Inflammatory macrophage treated with lipopolysaccharide for 4 hours (primary cell): ENCODE results near the gene ZNF674.
"Not testable (repeated sequence)": the region's sequence is repeated elsewhere in the genome, so short reads cannot be mapped to it uniquely, and the experiment has no call there.

ENCODE experiments used
- DNase-seq: peaks from one replicate; pipeline ENCODE4 v3.0.0-alpha.2; 2020

ZNF674 gene

GRCh38 chrX:46567388-46567787 is 22.2 kb upstream of the ZNF674 start:
- DNase-seq = no peak

DNA sequence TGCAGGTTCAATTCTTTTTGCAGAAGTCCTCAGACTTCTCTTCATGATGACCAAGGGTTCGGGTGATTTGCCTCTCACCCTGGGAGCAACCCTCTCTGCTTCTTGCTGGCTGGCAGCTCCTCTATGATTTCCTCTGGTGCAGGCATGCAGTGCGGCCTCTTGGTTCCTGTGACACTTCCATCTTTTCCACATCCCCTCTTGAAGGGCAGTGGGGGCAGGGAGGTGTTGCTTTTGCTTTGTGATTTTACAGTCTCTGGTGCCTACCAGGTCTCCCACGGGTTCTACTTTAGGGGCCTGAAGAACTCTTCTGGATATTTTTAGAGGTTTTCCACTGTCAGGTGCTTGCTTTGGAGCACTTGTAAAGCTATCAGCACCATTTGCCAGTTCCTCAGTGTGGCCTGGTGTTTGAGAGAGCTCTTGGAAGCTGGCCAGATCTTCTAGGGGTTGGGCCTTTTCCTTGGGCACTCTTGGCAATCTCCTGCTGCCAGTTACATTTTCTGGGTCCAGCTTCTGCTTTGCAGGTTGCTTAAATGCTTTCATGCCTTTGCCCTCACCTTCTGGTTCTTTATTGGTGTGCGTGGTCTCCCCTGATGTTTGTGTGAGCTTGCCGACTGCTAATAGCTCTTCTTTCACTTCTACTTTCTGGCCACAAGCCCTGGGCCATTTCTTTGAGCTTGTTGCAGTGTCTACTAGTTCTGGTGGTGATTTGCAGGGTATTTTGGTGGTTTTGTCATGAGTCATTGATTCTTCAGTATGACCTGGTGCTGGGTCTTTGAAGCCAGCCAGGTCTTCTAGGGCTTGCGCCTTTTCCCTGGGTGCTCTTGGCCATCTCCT is 16.8 kb upstream of the ZNF674 start:
- DNase-seq = peak; percentile 46

- no peak for DNase-seq
Measured at GRCh38 chrX:46559062-46559461, 13.8 kb upstream of the ZNF674 start.

- DNase-seq = peak; percentile 60
Measured at GRCh38 chrX:46554942-46555341, 9.7 kb upstream of the ZNF674 start.

DNA sequence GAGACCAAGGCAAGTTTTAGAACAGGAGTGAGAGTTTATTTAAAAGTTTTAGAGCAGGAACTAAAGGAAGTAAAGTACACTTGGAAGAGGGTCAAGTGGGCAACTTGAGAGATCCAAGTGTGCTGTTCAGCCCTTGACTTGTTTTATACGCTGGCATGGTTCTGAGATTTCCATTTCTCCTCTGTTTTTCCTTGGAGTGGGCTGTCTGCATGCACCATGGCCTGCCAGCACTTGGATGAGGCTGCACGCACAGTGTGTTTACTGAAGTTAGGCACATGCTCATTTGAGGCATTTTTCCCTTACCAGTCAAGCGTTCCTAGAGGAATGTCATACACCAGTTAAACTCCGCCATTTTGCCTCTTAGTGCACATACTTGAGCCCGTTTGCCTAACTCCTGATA is 8.7 kb upstream of the ZNF674 start:
- DNase-seq = no peak

DNA sequence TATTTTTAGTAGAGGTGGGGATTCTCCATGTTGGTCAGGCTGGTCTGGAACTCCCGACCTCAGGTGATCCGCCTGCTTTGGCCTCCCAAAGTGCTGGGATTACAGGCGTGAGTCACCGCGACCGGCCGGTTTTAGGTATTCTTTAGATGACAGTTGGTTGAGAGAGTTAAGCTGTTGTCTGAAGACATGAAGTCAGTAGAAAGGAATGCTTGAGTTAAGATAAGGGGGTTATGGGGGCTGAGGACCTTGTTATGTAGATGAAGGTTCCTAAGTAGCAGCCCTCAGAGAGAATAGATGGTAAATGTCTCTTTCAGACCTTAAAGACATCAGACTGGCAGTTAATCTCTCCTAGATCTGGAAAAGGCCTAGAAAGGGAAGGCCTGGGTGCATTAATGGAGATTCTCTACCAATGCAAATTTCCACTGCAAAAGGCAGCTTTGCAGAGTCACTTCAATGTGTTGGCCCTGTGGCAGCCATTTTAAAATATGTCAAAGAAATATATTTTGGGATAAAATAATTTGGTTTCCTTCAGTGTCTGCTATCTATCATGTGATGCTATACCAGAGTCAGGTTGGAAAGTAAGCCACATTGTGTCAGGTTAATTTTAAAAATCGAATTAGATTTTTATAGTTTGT is 6.4 kb upstream of the ZNF674 start:
- DNase-seq = no peak

- DNase-seq = no peak
Measured at GRCh38 chrX:46549914-46550313, 4.7 kb upstream of the ZNF674 start.

- no peak for DNase-seq
Measured at GRCh38 chrX:46547857-46548256, 2.6 kb upstream of the ZNF674 start.

GRCh38 chrX:46544527-46544926 is 694 bp downstream of the ZNF674 start:
- not testable (repeated sequence) for DNase-seq

GRCh38 chrX:46543441-46543840 is 1.8 kb downstream of the ZNF674 start:
- DNase-seq = no peak

- no peak for DNase-seq
Measured at GRCh38 chrX:46531442-46531841, 13.8 kb downstream of the ZNF674 start.

DNA sequence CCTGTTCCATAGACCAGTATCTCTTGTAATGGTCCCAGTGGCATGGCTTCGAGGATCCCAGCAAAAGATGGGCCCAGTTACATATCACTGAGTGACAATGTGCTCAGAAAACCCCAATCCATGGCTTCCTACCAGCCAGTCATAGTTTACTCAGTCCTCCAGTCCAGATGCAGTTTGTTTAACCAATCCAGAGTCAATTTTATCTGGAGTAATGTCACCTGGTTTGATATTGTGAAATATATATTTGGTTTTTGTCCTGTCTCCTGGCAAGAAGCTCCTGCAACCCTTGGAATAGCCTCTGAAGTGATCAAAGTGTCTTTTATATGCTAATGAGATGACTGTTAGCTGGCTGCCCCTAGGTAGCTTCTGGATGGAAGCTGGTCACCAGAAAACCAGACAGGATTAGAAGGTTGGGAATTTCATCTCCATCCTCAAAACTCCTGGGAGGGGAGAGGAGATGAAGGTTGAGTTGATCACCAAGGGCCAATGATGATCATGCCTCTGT is 14.8 kb downstream of the ZNF674 start:
- DNase-seq = not testable (repeated sequence)

GRCh38 chrX:46529740-46530403 is 15.3 kb downstream of the ZNF674 start:
- DNase-seq = not testable (repeated sequence)

DNA sequence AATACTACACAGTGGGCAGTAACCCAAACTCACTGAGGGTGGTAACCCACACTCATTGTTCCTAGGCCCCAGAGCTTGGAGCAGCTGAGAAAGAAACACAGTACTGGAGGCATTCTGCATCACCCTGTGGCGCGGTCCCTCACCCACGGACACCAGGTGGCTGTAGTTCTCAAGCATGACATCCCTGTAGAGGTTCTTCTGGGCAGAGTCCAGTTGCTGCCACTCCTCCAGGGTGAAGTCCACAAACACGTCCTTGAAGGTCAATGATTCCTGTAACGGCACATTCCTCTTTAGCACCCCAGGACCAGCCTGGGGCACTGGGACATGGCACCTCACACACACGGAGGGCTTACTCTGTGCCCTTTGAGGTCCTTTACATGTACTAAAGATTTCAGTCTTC is 16.6 kb downstream of the ZNF674 start:
- DNase-seq = not testable (repeated sequence)

GRCh38 chrX:46506076-46506475 is 39.1 kb downstream of the ZNF674 start:
- DNase-seq = no peak

DNA sequence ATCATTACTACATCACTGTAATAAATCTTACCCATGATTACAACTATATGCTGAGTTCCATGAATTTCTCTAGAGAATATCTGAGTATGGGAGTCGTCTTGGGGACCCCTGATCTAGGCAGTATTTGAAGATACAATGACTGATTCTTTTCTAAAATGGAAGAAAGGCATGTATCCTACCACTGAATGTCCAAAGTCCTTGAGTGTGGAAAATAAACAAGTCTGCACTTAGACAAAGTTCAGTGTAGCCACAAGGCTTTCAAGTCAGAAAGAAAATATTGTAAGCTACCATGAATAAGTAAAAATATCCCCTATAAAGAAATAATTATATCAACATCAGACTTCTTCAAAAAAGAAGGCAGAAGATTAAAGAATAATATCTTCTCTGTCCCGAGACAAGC is 42.4 kb downstream of the ZNF674 start:
- DNase-seq = no peak

DNA sequence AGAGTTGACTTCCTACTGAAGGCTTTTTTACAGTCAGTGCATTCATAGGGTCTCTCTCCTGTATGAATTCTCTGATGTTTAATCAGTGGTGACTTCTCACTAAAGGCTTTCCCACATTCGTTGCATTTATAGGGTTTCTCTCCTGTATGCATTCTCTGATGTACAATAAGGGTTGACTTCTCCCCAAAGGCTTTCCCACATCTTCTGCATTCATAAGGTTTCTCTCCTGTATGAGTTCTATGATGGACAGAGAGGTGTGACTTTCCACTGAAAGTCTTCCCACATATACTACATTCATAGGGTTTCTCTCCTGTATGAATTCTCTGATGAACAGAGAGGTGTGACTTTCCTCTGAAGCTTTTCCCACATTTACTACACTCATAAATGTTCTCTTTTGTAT is 45.2 kb downstream of the ZNF674 start:
- DNase-seq = no peak

GRCh38 chrX:46488712-46489111 is 56.5 kb downstream of the ZNF674 start:
- DNase-seq = no peak

DNA sequence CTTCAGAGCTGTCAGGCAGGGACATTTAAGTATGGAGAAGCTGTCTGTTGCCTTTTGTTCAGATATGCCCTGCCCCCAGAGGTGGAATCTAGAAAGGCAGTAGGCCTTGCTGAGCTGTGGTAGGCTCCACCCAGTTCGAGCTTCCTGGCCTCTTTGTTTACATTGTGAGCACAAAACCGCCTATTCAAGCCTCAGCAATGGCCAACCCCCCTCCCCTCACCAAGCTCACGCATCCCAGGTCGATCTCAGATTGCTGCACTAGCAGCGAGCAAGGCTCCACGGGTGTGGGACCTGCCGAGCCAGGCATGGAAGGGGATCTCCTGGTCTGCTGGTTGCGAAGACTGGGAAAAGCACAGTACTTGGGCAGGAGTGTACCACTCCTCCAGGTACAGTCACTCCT is 59.3 kb downstream of the ZNF674 start:
- no peak for DNase-seq

- not testable (repeated sequence) for DNase-seq
Measured at GRCh38 chrX:46478634-46479033, 66.6 kb downstream of the ZNF674 start.

DNA sequence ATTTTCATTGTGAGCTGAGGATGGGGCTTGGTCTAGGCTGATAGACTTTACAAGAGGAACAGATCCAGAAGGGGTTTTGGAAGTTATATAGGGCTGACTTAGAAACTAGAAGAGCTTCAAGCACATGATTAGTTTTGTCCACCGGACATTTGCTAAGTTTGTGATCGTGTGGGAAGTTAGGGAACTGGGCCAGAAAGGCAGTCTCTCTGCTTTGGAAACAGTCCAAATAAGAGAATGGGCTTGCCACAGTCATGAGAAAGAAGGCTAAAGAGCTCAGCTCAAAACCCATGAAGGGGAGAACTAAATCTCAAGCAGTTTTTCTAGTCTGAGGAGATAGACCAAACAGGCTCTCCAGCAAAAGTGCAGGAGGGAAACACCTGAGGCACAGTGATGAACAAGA is 67.8 kb downstream of the ZNF674 start:
- peak; percentile 12 for DNase-seq

DNA sequence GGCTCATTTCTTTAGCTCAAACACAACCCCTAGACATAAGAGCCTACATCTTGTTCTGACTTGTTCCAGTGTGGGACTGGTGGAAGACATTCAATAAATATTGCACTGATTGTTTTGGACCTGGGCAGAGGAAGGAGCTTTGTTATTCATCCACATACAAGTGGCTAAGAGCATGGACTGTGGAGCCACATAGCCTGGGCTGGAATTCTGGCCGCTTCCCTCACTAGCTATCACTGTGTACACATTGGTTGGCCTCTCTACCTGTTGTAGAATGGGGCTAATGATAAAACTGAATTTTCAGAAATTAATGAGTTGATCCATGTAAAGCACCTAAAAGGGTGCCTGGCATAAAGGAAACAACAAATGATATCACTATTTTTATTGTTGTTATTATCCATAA is 80.0 kb downstream of the ZNF674 start:
- no peak for DNase-seq

DNA sequence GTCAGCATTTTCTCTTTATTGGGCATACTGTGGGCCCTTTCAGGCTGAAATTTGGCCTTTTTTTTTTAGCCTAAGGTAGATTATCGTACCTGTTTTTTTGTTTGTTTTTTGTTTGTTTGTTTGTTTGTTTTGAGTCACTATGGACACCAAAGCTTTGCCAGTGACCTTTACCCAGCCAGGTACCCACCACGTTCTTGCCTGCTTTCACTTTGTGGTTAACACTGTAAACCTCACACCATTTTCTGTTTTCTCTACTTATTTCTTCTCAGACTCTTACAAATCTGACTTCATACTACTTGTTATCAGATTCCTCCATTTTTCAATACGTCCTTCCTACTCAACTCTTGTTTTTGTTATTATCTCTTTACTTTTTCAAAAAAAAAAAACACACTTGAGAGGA is 81.5 kb downstream of the ZNF674 start:
- DNase-seq = no peak

GRCh38 chrX:46461660-46462191 is 83.5 kb downstream of the ZNF674 start:
- no peak for DNase-seq
